Inflammatory macrophage (primary cell): ENCODE results near the gene VDAC1.
A peak's percentile ranks its signal among the peaks of the same experiment; 100 is the strongest.
"Not testable (repeated sequence)": the region's sequence is repeated elsewhere in the genome, so short reads cannot be mapped to it uniquely, and the experiment has no call there.

Experiments used
- DNase-seq, 2 donors: peaks; one replicate each; pipeline ENCODE4 v3.0.0-alpha.2; 2020 to 2022
- total RNA-seq, 18 experiments: gene quantifications; one replicate each; lab custom pipeline; 2026; ENCODE audit warnings: mixed read lengths in 6 of 18, inconsistent platforms in 2 of 18; lab: John Stamatoyannopoulos, UW

VDAC1 gene
- total RNA-seq = 217 to 404 (median 340) reads per million in 18 experiments

GRCh38 chr5:134004626-134005416, at the start of gene VDAC1:
TSS of gene VDAC1 (minus strand) at chr5:134004975. CDS start at chr5:133993012, 11,963 bp downstream.
- peak; percentile 74 to 84 for DNase-seq

DNA sequence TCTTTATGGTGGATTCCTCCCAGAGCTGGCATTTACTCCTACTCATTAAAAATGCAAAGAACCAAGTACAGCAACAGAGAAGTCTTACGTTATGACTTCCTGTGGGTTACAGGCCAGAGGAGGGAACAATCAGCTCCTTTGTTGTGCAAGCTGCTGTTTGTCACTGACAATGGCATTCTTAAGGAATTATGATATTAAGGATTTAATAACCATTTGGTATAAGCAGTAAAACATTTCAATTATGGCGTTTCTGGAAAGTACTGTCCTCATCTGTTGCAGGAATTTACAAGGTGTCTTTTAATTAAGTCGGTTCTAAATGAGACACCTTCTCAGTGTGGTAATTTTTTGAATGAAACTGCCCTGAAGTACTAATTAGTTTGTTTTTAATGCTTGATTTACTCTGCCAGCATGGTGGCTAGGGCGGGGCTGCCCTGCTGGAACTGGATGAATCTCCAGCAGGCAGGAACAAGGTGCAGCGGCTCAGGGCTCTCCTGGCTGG, 49.1 kb upstream of the VDAC1 start:
- DNase-seq = peak; percentile 47 to 69

- peak in 1 of 2 donors; percentile 4 for DNase-seq
Observed at GRCh38 chr5:134053314-134053839, 48.6 kb upstream of the VDAC1 start.

DNA sequence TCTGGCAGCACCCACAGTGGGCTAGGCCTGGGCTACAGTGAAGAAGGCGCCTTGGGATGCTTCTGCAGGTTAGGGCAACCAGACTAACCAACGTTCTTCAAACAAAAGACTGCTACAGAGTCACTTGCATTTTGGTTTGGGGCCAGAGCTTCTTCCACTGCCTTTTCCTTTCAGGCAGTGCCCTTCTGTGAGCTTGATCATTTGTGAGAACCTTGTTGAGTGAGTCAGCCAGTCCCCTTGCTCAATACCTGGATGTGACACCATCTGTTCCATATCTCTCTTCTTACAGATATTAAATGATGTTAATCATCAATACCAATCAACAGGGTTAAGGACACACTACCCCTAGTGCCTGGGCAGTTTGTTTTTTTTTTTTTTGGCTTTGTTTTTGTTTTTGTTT, 46.5 kb upstream of the VDAC1 start:
- peak in 1 of 2 donors; percentile 12 for DNase-seq

DNA sequence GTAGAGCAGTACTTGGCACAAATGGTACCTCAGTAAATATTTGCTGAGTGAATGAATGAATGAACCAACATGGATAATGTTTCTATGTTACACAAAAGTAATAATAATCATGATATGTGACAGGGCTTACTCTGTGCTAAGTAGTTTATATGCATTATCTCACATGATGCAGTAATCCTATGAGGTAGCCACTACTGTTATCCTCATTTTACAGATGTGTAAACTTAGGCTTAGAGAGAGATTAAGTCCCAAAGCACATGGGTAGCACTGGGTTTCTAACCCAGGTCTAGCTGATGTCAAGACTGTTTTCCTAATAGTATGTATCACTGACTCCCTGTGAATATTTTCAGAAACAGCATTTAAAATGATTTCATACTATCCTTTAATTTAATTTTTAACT, 44.1 kb upstream of the VDAC1 start:
- no peak for DNase-seq

DNA sequence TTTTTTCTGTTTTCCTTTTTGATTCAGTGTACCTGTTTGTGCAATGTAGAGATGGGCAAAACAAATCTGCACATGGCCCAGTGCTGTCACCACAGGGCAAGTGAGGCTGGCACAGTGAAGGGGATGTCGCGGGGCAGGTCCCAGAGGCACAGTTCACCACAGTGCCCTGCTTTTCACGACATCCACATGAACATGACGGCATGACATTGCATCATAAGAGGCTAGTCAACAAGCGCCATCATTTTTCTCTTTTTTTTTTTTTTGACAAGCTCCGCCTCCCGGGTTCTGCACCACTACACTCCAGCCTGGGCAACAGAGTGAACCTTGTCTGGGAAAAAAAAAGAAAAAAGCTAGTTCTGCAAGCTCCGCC, 42.9 kb upstream of the VDAC1 start:
- DNase-seq = no peak

GRCh38 chr5:134046801-134047686, 42.3 kb upstream of the VDAC1 start:
- DNase-seq = no peak

- no peak for DNase-seq
Observed at GRCh38 chr5:134046330-134046729, 41.6 kb upstream of the VDAC1 start.

DNA sequence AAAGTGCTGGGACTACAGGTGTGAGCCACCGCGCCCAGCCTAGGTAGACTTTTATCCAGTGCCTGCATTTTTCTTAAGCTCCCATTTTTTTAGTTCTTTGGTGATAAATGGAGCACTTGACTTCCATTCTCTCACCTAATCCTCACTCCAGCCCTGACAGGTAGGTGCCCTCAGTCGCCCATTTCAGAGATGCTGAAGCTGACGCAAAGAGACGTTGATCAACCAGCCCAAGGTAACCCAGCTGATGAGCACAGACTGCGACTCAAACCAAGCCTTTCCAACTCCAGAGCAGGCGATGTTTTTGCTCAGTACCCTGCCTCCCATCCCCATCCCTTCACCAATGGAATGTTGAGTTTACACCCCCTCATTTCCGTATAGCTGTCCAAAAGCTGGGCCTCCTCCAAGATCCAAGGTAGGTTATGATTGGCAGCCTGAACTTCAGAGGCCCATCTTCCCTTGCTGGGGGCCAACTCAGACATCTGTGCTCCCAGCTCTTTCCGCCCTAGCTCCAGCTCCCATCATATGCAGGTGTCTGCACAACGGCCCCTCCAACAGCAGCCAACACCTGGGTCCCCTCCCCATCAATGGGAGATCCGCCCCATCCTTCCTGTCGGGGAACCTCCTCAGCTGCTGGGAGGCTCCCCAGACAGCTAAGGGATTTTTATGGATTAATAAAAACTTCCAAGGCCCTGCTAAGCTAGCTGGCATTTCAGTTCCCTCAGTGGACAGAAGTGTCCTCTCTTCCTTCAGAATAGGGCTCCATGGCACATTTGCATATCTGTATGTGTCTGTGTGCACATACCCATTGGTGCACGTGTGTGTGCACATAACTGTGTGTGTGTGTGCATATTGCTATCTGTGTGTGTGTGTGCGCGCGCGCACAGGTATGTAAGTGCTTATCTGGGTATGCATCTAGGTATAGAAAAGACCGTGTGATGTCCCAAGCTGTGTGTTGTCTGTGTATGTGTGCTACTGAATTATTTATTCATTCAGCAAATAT, 39.3 kb upstream of the VDAC1 start:
- DNase-seq = no peak

DNA sequence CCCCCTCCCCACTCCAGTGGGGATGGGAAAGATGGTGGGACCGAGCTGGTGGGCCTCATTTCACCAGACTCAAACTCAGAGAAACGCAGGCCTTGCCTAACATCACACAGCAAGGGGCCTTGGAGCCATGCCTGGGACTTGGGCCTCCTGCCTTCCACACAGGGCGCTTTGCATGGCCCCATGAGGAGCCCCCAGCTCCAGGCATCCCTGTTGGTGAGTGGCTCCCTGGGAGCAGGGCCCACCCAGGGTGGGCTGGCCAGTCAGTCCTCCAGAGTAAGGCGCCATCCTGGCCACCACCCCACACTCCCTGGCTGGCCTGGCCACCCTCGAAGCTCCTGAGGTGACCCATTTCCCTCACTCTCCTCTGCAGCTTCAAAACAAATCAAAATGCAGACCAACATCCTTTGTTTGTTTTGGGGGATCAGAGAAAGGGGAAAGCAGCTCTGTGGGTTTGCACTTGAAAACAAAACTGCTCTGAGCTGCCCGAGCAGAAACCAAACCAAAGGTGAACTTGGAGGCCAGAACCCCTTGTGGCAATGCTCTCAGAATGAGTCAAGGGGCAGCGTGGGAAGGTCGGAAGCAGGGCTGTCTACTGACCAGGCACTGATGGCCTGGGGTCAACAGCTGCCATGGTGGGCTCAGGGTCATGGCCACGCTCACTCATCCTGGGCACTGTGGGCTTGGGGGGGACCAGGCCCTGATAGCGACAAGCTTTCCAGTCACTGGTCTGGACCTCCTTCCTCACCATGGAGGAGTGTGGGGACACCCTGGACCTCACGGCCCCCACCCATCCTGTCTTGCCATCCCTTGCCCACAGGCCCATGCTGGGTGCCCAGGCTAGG, 37.0 kb upstream of the VDAC1 start:
- no peak for DNase-seq

GRCh38 chr5:134038138-134038537, 33.4 kb upstream of the VDAC1 start:
- DNase-seq = no peak

DNA sequence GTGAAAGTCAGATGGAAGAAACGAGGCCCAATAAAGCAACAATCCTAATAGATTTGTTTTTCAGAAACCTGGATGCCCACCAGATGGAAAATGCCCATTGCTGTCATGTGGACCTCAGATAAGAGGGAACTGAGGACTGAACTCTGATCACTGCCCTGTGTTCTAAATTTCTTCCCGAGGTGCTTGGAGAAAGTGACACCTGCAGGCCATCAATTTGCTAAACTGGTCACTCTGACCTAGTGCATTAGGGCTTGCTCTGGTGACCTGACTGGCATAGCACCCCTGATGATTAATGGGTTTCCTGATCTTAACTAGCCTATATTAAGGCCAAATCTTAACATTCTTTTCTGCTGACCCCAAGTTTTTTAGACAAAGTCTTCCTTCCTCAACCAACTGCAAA, 32.4 kb upstream of the VDAC1 start:
- no peak for DNase-seq

- no peak for DNase-seq
Observed at GRCh38 chr5:134034326-134034725, 29.6 kb upstream of the VDAC1 start.

GRCh38 chr5:134030303-134030964, 25.7 kb upstream of the VDAC1 start:
- DNase-seq = not testable (repeated sequence)

- DNase-seq = peak; percentile 3 to 44
Observed at GRCh38 chr5:134029156-134029555, 24.4 kb upstream of the VDAC1 start.

DNA sequence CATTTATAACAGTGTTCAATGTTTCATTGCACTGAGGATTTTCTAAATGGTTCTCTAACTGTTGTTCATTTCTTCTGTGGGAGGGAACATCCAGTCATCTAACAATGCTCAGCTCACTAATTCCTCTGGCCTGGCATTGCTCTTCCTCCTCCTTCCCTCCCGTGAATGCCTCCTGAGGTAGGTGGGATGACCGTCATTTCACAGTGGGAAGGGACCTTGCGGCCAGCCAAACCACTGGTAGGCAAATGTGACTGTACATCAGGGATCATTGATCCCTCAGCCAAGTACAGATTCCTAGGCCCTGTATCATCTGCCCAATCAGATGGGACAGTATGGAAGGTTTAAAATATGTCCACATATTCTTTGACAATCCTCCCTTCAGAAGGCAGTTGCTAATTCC, 23.7 kb upstream of the VDAC1 start:
- no peak for DNase-seq

DNA sequence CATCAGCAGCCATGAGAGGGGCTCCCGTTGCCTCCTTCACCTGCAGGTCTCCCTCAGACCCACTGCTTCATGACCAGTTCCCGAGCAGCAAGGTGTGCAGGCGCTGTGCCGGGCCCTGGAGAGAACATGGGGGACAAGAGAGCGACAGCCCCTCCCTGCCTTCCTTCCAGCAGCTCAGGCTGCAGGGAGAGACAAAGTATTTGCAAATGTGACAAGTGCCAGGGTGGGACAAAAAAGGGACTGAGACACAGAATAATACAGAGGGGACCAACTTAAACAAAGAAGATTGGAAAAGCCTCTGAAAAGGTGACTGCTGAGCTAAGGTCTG, 22.5 kb upstream of the VDAC1 start:
- DNase-seq = no peak

- peak; percentile 15 to 36 for DNase-seq
Observed at GRCh38 chr5:134026521-134027287, 21.9 kb upstream of the VDAC1 start.

GRCh38 chr5:134025786-134026185, 21.0 kb upstream of the VDAC1 start:
- DNase-seq = no peak

GRCh38 chr5:134024811-134025210, 20.0 kb upstream of the VDAC1 start:
- no peak for DNase-seq
